Activated naive CD8-positive, alpha-beta T cell (primary cell): ENCODE data around the gene MFRP.
A peak's percentile ranks its signal among the peaks of the same experiment; 100 is the strongest.

Experiments used
- H3K27ac Mint-ChIP-seq: one replicate; pipeline ENCODE4 v1.8.0; 2021; ENCODE audit warnings: mixed read lengths
- H3K27me3 Mint-ChIP-seq: one replicate; pipeline ENCODE4 v1.8.0; 2021; ENCODE audit warnings: mixed read lengths
- H3K36me3 Mint-ChIP-seq: one replicate; pipeline ENCODE4 v1.8.0; 2021; ENCODE audit warnings: mixed read lengths
- H3K4me1 Mint-ChIP-seq: one replicate; pipeline ENCODE4 v1.8.0; 2021; ENCODE audit warnings: low read depth, mixed read lengths
- H3K4me3 Mint-ChIP-seq: one replicate; pipeline ENCODE4 v1.8.0; 2021; ENCODE audit warnings: mild to moderate bottlenecking, mixed read lengths
- H3K9me3 Mint-ChIP-seq: one replicate; pipeline ENCODE4 v1.8.0; 2021; ENCODE audit warnings: low read depth, mixed read lengths

Gene MFRP

DNA sequence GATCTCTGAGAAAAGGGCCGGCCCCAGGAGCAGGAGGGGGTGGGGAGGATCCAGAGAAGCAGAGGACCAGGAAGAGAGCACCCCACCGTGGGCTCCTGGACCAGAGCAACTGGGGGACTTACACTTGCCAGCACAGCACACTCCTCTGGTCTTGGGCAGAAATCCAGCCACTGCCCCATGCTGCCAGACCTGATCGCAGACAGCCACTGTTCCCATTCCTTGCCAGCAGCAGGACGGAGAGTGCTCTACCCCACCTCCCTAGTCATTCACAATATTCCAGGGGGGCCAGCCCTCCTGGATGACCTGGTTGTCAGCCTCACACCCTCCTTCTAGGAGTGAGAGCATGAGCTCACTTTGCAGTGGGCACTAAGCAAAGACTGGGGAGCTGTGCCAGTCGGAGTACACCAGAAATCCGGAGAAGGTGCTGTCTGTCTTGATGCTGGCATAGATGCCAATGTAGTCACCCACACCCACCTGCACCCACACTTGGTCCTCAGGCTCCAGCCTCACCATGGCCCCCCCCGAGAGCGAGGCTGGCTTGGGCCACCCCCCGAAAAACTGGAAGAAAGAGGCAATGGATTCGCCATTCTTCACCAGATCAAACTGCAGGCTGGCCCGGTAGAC lies 7.4 kb downstream of the MFRP start:
- H3K4me3 Mint-ChIP-seq: peak overlapping the region; percentile 67
- H3K27me3 Mint-ChIP-seq: peaks cover 14% of the 10 kb centered on the region
- H3K36me3 Mint-ChIP-seq: no peaks in the 10 kb centered on the region
- H3K4me1 Mint-ChIP-seq: peaks cover 34% of the 10 kb centered on the region
- no peaks in the 10 kb centered on the region for H3K9me3 Mint-ChIP-seq
- no peak overlapping the region for H3K27ac Mint-ChIP-seq

DNA sequence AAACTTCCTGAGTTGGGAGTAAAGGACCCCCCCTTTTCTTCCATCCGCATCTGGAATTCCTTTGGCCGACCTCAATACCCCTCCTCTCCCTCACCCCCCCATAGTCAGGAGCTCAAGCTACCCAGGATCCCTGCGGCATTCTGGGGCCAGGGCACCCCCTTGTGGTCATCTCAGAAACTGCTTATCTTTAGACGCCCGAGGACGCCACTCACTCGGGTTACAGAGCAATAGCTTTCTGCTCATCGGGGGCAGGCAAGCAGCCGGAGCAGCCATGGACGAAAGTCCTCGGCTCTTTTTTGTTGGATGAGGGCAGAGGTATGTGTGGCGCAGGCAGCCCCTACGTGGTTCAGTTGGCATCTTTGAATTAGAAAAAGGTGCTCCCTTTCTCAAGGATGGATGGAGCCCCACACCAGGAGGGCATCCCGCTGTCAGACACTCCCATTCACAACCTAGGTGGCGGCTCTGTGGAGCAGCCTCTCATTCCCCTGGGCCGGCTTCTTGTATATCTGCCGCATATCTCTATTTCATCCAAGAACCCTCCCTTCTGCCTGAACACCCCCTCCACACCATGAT lies 8.1 kb downstream of the MFRP start:
- H3K27ac Mint-ChIP-seq: no peak overlapping the region
- no peaks in the 10 kb centered on the region for H3K9me3 Mint-ChIP-seq

DNA sequence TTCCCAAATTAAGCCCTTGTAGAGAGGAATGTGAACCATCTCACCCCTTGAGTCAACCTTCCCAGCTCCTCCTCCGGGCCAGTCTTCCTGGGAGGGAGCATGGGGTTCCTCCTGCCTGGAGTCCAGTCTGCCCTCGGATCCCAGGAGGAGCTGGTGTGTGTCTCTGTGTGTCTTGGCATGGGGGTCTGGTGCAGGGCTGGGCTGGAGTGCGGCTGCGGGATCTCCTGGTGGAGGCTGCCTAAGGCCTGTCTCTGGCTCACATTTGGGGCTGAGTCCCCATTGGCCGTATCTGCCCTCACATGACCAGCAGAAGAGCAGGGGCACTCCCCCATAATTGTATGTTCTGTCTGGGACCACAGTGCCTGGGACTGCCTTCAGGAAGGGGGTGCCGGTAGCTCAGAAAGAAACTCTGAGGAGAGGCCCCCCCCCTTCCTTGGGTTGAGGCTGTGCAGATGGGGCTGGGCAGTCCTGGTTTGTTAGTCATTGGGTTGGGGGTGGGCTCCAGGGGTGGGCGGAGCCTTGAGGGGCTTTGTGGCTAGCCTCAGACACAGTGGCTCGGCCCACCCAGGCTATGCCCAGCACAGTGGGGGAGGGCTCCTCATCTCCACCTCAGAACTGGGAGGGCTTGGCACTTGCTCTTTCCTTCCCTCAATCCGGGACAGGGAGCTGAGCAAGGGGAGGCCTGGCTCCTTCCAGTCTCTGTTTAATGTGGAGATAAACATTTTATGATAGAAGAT lies 8.8 kb downstream of the MFRP start:
- Mint-ChIP-seq H3K4me1 (peaks cover 38% of the 10 kb centered on the region), H3K4me3 (no peak overlapping the region), H3K27me3 (peaks cover 13% of the 10 kb centered on the region), H3K9me3 (no peaks in the 10 kb centered on the region), H3K27ac (no peak overlapping the region), H3K36me3 (no peaks in the 10 kb centered on the region)

More for the DNA sequence above, 8.1 kb downstream of the MFRP start:
- Mint-ChIP-seq H3K4me1 (peaks cover 38% of the 10 kb centered on the region), H3K27me3 (peaks cover 14% of the 10 kb centered on the region), H3K36me3 (no peaks in the 10 kb centered on the region), H3K4me3 (peak overlapping the region; percentile 56)

DNA sequence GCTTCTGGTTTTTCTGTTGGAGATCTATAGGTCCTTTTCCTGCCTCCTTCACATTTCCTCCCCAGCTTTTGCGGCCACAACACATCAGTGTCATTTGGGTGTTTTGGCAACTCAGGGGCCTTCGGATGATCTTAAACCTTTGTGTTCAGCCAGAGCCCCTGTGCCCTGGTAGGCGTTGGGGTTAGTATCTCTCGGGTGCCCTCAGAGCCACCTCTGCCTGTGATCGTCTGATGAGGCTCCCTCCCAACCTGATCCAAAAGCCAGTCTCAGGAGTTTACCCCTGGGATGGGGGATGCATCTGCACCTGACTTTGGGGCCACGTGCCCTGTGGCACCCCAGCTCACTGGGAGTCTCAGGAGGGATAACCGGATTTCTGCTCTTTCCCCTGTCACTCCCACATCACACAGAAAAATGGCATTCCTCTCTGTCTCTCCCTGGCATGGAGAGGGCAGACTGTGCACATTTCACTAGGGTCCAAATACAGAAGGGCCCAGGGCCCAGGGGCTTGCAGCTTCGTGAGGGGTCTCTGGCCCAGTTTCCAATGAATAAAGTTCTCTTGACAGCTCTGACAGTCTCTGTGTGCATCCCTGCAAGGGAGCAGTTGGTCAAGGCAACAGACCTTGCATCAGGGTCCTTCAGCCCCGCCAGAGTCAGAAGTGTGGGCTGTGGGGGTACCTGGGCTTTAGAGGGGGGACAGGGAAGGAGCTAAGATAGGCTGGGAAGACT lies 9.6 kb downstream of the MFRP start:
- Mint-ChIP-seq H3K27ac (no peak overlapping the region), H3K9me3 (no peaks in the 10 kb centered on the region), H3K36me3 (no peaks in the 10 kb centered on the region), H3K27me3 (peaks cover 13% of the 10 kb centered on the region), H3K4me3 (peak overlapping the region; percentile 99), H3K4me1 (peaks cover 38% of the 10 kb centered on the region)

DNA sequence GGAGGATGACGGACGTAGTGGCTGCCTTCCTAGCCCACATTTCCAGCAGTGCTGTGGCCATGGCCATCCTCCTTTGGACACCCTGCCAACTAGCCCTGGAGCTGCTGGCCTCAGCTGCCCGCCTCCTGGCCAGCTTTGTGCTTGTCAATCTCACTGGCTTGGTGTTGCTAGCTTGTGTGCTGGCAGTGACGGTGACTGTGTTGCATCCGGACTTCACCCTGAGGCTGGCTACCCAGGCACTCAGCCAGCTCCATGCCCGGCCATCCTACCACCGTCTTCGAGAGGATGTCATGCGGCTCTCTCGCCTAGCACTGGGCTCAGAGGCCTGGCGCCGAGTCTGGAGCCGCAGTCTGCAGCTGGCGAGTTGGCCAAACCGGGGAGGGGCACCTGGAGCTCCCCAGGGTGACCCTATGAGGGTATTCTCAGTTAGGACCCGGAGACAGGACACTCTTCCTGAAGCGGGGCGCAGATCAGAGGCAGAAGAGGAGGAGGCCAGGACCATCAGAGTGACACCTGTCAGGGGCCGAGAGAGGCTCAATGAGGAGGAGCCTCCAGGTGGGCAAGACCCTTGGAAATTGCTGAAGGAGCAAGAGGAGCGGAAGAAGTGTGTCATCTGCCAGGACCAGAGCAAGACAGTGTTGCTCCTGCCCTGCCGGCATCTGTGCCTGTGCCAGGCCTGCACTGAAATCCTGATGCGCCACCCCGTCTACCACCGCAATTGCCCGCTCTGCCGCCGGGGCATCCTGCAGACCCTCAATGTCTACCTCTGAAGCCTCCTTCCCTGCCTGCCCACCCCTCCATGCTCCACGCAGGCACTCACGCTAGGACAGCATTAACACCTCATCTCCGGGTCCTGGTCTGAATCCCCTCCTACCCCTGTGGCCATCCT lies 10.6 kb downstream of the MFRP start:
- no peaks in the 10 kb centered on the region for H3K9me3 Mint-ChIP-seq
- no peak overlapping the region for H3K27ac Mint-ChIP-seq
- peaks cover 33% of the 10 kb centered on the region for H3K4me1 Mint-ChIP-seq
- peaks cover 6% of the 10 kb centered on the region for H3K27me3 Mint-ChIP-seq
- H3K36me3 Mint-ChIP-seq: no peaks in the 10 kb centered on the region
- peak overlapping the region; percentile 99 for H3K4me3 Mint-ChIP-seq

DNA sequence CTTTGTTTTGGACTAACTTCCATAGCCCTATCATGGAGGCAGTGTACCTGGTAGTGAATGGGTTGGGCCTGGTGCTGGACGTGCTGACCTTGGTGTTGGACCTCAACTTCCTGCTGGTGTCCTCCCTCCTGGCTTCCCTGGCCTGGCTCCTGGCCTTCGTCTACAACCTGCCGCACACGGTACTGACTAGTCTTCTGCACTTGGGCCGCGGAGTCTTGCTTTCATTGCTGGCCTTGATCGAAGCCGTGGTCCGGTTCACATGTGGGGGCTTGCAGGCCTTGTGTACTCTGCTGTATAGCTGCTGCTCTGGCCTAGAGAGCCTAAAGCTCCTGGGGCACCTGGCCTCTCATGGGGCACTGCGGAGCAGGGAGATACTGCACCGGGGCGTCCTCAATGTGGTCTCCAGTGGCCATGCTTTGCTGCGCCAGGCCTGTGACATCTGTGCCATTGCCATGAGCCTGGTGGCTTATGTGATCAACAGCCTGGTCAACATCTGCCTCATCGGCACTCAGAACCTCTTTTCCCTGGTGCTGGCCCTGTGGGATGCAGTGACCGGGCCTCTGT lies 11.3 kb downstream of the MFRP start:
- H3K27me3 Mint-ChIP-seq: peaks cover 5% of the 10 kb centered on the region
- peak overlapping the region; percentile 97 for H3K27ac Mint-ChIP-seq
- peaks cover 32% of the 10 kb centered on the region for H3K4me1 Mint-ChIP-seq
- H3K4me3 Mint-ChIP-seq: peak overlapping the region; percentile 99
- no peaks in the 10 kb centered on the region for H3K9me3 Mint-ChIP-seq
- H3K36me3 Mint-ChIP-seq: no peaks in the 10 kb centered on the region

DNA sequence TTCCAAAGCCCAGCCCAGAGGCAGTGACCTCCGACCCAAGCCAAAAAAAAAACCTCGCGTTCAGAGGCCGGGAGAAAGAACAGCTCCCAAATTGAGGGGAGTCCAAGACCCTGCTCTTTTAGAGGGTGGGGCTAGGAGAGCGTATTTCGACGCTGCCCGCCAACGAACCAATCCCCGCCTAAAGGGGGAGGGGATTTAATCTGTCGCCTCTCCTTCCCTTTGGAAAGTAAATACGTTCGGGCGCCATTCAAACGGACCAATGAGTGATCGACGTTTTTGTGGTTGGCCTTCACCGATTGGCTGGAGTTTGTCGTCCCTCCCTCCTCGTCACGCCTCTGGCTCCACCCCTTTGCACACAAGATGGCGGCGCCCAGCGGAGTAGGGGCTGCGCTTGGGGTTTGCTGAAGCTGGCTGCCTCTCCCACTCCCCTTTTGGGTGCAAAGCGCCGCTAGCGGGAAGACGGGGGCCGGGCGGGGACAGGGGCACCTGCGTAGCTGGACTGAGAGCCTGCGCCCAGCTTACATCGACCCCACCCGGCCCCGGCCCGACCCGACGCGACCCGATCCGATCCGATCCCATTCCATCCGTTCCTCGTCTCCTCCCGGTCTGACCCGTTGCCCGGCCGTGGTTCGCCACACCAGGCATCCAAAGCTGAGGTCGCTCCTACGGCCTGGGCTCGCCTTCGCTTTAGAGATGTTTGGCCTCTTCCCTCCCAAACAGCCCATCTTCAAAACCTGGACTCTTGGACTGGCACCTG lies 12.2 kb downstream of the MFRP start, which contains the start of gene RNF26:
Gene RNF26 (plus strand): TSS at position 354 of the 757 bp plus-strand sequence. CDS start 596 bp downstream, outside the sequence.
- Mint-ChIP-seq H3K27me3 (peaks cover 4% of the 10 kb centered on the region), H3K36me3 (no peaks in the 10 kb centered on the region), H3K4me1 (peaks cover 31% of the 10 kb centered on the region), H3K27ac (peak within 1 kb of the TSS; percentile 97), H3K9me3 (no peaks in the 10 kb centered on the region), H3K4me3 (peak within 1 kb of the TSS; percentile 99)

DNA sequence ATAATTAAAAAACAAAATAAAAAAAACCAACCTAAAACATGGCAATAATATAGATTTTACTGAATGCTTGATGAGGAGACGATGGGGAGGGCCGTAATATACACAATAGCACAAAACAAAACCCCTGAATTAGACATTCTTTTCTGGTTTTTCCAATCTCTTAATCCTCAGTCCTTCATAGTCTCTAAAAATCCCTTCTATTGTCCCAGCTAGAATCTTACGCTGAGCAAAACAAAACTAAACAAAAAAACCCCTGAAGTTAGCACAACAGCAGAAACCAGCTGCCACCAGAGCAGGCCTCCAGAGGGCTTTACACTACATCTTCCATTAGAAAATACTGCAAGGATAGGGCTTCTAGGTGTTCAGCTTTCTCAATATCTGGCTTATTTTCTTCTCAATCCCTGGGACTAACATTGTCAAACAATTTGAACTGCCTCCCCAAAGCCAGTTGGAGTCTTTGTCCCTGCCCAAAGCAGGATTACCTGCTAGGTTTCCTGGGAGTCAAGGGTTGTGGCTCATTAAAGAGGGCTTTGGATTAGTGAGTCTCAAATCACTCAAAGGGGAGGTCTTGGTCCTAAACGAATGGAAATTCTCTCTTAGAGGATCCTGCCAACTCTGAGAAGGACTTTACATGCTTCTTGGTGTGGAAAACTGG lies 14.3 kb downstream of the MFRP start:
- peaks cover 23% of the 10 kb centered on the region for H3K4me1 Mint-ChIP-seq
- peak overlapping the region; percentile 58 for H3K27ac Mint-ChIP-seq

DNA sequence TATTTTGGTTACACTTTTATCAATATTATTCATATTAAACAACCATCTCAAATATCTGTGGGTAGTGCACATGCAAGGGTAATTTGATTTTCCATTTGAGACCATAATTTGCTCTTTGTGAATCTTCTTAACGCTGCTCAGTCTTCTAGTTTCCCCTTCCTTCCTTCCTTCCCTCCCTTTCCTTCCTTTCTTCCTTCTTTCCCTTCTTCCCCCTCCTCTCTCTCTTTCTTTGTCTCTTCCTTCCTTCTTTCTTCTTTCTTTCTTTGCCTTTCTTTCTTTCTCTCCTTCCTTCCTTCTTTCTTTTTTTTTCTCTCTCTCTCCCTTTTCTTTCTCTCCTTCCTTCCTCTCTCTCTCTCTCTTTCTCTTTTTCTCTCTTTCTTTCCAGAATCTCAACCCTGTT lies 16.3 kb downstream of the MFRP start:
- Mint-ChIP-seq H3K4me3 (no peak overlapping the region), H3K27ac (no peak overlapping the region), H3K9me3 (no peaks in the 10 kb centered on the region), H3K27me3 (no peaks in the 10 kb centered on the region), H3K36me3 (no peaks in the 10 kb centered on the region), H3K4me1 (peaks cover 11% of the 10 kb centered on the region)

More for the DNA sequence above, 14.3 kb downstream of the MFRP start:
- H3K4me3 Mint-ChIP-seq: peak overlapping the region; percentile 99
- H3K9me3 Mint-ChIP-seq: no peaks in the 10 kb centered on the region
- H3K36me3 Mint-ChIP-seq: no peaks in the 10 kb centered on the region
- H3K27me3 Mint-ChIP-seq: no peaks in the 10 kb centered on the region

DNA sequence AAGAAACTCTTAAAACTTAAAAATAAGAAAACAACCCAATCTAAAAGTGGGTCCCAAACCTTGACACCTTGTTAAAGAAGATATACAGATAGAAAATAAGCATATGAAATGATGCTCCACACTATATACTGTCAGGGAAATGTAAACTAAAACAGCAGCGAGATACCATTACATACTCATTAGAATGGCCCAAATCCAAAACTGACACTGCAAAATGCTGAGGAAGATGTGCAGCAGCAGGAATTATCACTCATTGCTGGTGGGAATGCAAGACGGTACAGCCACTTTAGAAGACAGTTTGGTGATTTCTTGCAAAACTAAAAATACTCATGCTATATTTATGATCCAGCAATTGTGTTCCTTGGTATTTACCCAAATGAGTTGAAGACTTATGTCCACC lies 17.2 kb downstream of the MFRP start:
- H3K27ac Mint-ChIP-seq: no peak overlapping the region
- H3K36me3 Mint-ChIP-seq: no peaks in the 10 kb centered on the region
- H3K4me1 Mint-ChIP-seq: peaks cover 6% of the 10 kb centered on the region
- no peaks in the 10 kb centered on the region for H3K9me3 Mint-ChIP-seq
- no peak overlapping the region for H3K4me3 Mint-ChIP-seq
- no peaks in the 10 kb centered on the region for H3K27me3 Mint-ChIP-seq

DNA sequence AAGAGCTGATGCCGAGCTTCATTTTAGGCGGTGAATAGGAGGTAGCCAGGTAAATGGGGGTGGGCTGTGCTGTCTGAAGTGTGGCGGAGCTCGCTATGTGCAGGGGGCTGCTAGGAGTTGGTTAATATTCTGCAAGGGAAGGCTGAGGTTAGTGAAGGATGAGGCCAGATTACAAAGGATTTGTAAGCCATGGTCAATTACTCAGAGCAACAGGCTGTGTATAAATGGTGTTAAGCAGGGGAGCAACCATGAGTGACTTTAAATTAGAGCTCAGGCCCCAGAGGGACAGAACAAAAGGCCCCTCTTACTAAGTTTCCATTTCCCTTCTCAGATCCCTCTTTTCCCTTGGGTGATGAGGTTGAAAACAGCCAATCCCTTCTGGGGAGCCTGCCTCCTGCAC lies 22.3 kb downstream of the MFRP start:
- H3K4me1 Mint-ChIP-seq: peaks cover 16% of the 10 kb centered on the region
- H3K4me3 Mint-ChIP-seq: no peak overlapping the region
- H3K27me3 Mint-ChIP-seq: peaks cover 3% of the 10 kb centered on the region
- H3K9me3 Mint-ChIP-seq: no peaks in the 10 kb centered on the region
- H3K36me3 Mint-ChIP-seq: no peaks in the 10 kb centered on the region
- no peak overlapping the region for H3K27ac Mint-ChIP-seq

DNA sequence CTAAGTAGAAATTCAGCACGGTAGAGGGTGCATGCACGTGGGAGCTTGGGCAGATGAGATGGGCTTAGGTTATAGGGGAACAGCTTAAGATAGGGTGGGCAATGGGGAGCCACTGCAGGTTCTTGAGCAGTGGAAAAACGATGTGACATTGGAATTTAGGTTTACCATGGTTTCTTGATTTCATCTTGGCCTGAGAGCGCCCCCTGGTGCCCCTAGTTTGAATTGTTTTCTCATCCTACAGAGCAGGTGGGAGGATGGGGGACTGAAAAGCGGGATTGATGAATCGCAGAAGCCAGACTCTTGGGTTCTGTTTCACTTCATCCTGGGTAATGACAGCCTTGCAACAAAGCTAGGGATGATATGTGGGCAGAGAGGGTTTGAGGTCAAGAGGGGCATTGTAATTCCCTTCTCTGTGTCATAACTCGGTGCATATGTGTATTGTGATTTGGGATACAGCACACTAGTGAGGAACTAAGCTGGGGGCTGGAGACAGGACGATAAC lies 22.9 kb downstream of the MFRP start:
- Mint-ChIP-seq H3K4me1 (peaks cover 19% of the 10 kb centered on the region), H3K36me3 (no peaks in the 10 kb centered on the region), H3K4me3 (no peak overlapping the region), H3K9me3 (no peaks in the 10 kb centered on the region), H3K27ac (no peak overlapping the region), H3K27me3 (peaks cover 7% of the 10 kb centered on the region)
